Mononuclear cell (primary cell): ENCODE measurements around the gene KLHDC7B. TPM values are rescaled to one million over a fixed set of nuclear protein-coding genes. Genes with fewer than 3 reads are reported as not detected.

Experiments
- H3K27me3 ChIP-seq: 2 replicates; pipeline ENCODE4 v1.6.0; 2011; ENCODE audit warnings: low read length, control low read depth; ENCODE audit not compliant: insufficient read depth
- H3K4me1 ChIP-seq: 2 replicates; pipeline ENCODE4 v1.5.1; 2011; ENCODE audit warnings: mild to moderate bottlenecking, low read length, control low read depth; ENCODE audit not compliant: insufficient read depth
- H3K4me3 ChIP-seq: 2 replicates; pipeline ENCODE4 v1.5.1; 2011; ENCODE audit warnings: mild to moderate bottlenecking, low read length, moderate library complexity
- H3K9me3 ChIP-seq: 2 replicates; pipeline ENCODE4 v1.5.1; 2011; ENCODE audit warnings: low read depth, mild to moderate bottlenecking, control low read depth, low read length
- total RNA-seq: library from RNA; depleted of rRNA; stranded (reverse); fragments of >200 nt; gene quantifications from one replicate; pipeline ENCODE4 v1.2.3, GENCODE V29; 2012

Gene KLHDC7B
- total RNA-seq, 1 donor, result 1.7 TPM

- Histone ChIP-seq H3K9me3 (no peaks in the 10 kb centered on the region), H3K27me3 (no peaks in the 10 kb centered on the region), H3K4me1 (peaks cover 43% of the 10 kb centered on the region), H3K4me3 (peak overlapping the region; percentile 94)
Observed at GRCh38 chr22:50523806-50524675, 21.7 kb upstream of the KLHDC7B start.

DNA sequence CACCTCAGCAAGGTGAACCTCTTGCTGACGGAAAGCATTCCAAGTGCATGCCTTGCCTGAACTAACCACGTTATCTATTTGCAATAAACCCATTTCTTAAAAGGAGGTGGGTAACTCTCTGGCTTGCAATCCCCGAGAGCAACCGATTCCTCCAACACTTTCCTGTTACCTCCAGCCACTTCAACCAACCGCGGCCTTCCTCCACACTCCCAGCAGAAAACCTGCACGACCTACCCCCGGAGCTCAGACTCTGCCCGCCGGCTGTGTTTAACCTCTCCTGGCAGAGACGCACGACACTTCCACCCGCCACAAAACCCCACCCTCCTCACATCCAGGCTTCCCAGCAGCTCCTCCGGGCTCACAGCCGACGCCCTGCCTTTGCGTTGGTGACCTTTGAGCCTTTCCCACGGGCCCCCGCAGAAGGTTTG is 21.0 kb upstream of the KLHDC7B start:
- Histone ChIP-seq H3K4me1 (peaks cover 50% of the 10 kb centered on the region), H3K9me3 (no peaks in the 10 kb centered on the region), H3K4me3 (peak overlapping the region; percentile 94), H3K27me3 (no peaks in the 10 kb centered on the region)

GRCh38 chr22:50525104-50525857 is 20.4 kb upstream of the KLHDC7B start, which contains the start of gene SCO2:
Gene SCO2, minus strand, starts transcription at chr22:50525598. Its CDS starts 1,187 bp downstream, at chr22:50524411.
- Histone ChIP-seq H3K4me1 (peaks cover 50% of the 10 kb centered on the region), H3K9me3 (no peaks in the 10 kb centered on the region), H3K4me3 (peak within 1 kb of the TSS; percentile 94), H3K27me3 (no peaks in the 10 kb centered on the region)

- H3K4me3 ChIP-seq, result peak overlapping the region; percentile 94
Observed at GRCh38 chr22:50525858-50526107, 19.9 kb upstream of the KLHDC7B start.

DNA sequence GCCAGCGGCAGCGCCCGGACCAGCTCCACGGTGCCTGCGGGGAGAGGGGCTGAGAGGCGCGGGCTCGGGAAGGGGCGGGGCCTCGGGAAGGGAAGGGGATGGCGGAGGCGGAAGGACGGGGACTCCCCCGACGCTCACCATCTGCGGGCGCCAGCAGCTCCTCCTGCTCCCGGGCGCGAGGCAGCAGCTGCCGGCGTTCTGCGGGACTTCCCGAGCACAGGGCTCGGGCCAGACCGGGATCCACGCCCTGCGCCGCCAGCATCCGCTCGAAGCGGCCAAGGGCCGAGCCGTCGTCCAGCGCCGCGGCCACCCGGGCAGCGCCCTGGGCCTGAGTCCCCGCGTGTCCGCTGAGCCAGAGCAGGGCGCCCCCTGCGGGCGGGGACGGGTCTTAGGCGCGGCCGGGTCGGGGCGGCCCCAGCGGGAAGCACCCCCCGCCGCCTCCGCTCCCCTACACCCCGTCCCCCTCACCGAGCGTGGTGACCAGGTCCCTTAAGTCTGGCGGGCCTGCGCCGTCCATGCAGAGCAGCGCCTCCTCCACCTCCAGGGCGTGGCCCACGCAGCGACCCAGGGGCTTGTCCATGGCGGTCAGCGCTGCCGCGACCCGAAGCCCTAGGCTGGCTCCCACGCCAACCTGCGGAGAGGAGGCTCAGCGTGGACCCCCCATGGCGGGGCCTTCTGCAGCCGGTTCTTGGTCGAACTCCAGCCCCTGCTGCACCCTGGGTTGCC is 19.4 kb upstream of the KLHDC7B start:
- Histone ChIP-seq H3K9me3 (no peaks in the 10 kb centered on the region), H3K4me1 (peaks cover 54% of the 10 kb centered on the region), H3K27me3 (no peaks in the 10 kb centered on the region), H3K4me3 (peak overlapping the region; percentile 94)

More at GRCh38 chr22:50525858-50526107, 19.9 kb upstream of the KLHDC7B start:
- H3K27me3 ChIP-seq, result no peaks in the 10 kb centered on the region
- H3K9me3 ChIP-seq, result no peaks in the 10 kb centered on the region
- H3K4me1 ChIP-seq, result peaks cover 54% of the 10 kb centered on the region

- H3K9me3 ChIP-seq, result no peaks in the 10 kb centered on the region
- peak overlapping the region; percentile 94 for H3K4me3 ChIP-seq
- peaks cover 59% of the 10 kb centered on the region for H3K4me1 ChIP-seq
- no peaks in the 10 kb centered on the region for H3K27me3 ChIP-seq
Observed at GRCh38 chr22:50526834-50527801, 18.6 kb upstream of the KLHDC7B start.

GRCh38 chr22:50527921-50528681 is 17.6 kb upstream of the KLHDC7B start:
- H3K27me3 ChIP-seq, result no peaks in the 10 kb centered on the region
- peak overlapping the region; percentile 94 for H3K4me3 ChIP-seq
- H3K4me1 ChIP-seq, result peaks cover 69% of the 10 kb centered on the region
- no peaks in the 10 kb centered on the region for H3K9me3 ChIP-seq

GRCh38 chr22:50528682-50529415 is 16.9 kb upstream of the KLHDC7B start:
- Histone ChIP-seq H3K9me3 (no peaks in the 10 kb centered on the region), H3K4me1 (peaks cover 74% of the 10 kb centered on the region), H3K27me3 (no peaks in the 10 kb centered on the region), H3K4me3 (peak overlapping the region; percentile 94)

DNA sequence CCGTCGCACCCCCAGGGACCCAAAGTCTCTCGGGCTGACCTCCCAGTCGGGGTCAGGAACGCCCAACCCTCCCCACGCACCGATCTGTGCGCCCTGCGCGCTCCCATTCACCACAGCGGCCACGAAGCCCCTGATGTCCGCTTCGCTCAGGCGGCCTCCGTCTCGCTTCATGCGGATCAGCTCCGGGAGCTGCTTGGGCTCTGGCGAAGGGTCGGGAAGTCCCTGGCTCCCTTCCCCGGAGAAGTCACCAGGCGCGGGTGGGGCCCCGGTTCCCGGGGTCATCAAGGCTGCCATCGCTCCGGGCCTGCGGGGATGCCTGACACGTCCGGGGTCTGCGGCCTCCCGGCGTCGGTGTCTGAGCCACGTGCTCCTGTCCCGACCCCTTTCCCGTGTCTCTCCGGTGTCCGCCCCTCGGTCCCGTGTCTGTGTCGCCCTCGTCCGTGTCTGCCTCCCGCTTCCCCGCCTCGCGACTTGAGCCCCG is 16.2 kb upstream of the KLHDC7B start:
- peaks cover 74% of the 10 kb centered on the region for H3K4me1 ChIP-seq
- no peaks in the 10 kb centered on the region for H3K9me3 ChIP-seq
- no peaks in the 10 kb centered on the region for H3K27me3 ChIP-seq
- peak overlapping the region; percentile 94 for H3K4me3 ChIP-seq

DNA sequence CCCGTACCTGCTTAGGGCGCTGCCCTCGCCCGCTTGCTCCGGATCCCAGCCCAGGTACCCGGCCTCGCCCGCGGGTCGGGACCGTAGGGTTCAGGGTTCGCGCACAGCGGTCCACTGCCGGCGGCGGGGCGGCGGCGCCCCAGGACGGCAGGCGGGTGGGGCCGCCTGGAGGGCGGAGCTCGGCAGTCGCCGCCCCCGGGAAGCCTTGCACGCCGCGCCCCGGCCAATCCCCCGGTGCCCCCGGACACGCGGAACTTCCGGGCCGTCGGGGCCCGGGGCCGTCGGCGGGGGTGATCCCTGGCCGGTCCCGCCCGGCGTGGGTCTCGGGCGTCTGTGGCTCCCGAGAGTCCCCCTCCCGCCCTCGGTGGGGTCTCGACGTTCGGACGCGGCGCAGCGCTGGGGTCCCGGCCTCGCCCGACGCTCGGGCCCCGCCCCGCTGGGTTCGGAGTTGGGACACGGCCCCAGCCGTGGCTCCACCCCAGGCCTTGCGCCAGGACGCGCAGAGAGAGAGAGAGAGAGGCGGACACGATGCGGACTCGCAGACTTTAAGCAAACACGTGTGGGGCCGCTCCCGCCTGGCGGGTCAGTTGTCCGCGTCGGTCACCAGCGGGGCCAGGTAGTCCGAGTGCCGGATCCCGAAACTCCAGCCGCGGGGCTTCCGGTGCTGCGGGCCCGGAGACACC is 15.7 kb upstream of the KLHDC7B start, which contains the start of gene TYMP:
Gene TYMP (minus strand): TSS at position 116 of the 683 bp plus-strand sequence. CDS start 303 bp downstream, outside the sequence.
- H3K9me3 ChIP-seq, result no peaks in the 10 kb centered on the region
- peaks cover 74% of the 10 kb centered on the region for H3K4me1 ChIP-seq

GRCh38 chr22:50530580-50530876 is 15.2 kb upstream of the KLHDC7B start:
- no peaks in the 10 kb centered on the region for H3K9me3 ChIP-seq
- peaks cover 75% of the 10 kb centered on the region for H3K4me1 ChIP-seq
- H3K27me3 ChIP-seq, result no peaks in the 10 kb centered on the region
- H3K4me3 ChIP-seq, result peak overlapping the region; percentile 94

More for the DNA sequence above, 15.7 kb upstream of the KLHDC7B start, which contains the start of gene TYMP:
- no peaks in the 10 kb centered on the region for H3K27me3 ChIP-seq
- peak within 1 kb of the TSS; percentile 94 for H3K4me3 ChIP-seq

GRCh38 chr22:50530877-50531545 is 14.7 kb upstream of the KLHDC7B start:
- H3K27me3 ChIP-seq, result no peaks in the 10 kb centered on the region
- peaks cover 80% of the 10 kb centered on the region for H3K4me1 ChIP-seq
- H3K4me3 ChIP-seq, result peak overlapping the region; percentile 94
- H3K9me3 ChIP-seq, result no peaks in the 10 kb centered on the region
